Stomach smooth muscle (tissue), 2 donors: ENCODE data around the gene UBFD1.
A peak's percentile ranks its signal among the peaks of the same experiment; 100 is the strongest.
"Not testable (repeated sequence)": the region's sequence is repeated elsewhere in the genome, so short reads cannot be mapped to it uniquely, and the experiment has no call there.

Experiments used
- H3K27ac ChIP-seq: one replicate; pipeline ENCODE4 v1.7.0; 2013; ENCODE audit warnings: mild to moderate bottlenecking, low read length, inconsistent platforms
- H3K27me3 ChIP-seq, 2 donors: one replicate each; pipeline ENCODE4 v1.7.0; 2013; ENCODE audit warnings: low read length in 2 of 2; ENCODE audit not compliant: insufficient read depth in 2 of 2, control insufficient read depth in 1 of 2
- H3K36me3 ChIP-seq, 2 donors: one replicate each; pipeline ENCODE4 v1.7.0; 2013; ENCODE audit warnings: low read length in 2 of 2; ENCODE audit not compliant: control insufficient read depth in 2 of 2, insufficient read depth in 2 of 2
- H3K4me1 ChIP-seq: one replicate; pipeline ENCODE4 v1.7.0; 2013; ENCODE audit warnings: low read length; ENCODE audit not compliant: control insufficient read depth, insufficient read depth
- H3K4me3 ChIP-seq, 2 donors: one replicate each; pipeline ENCODE4 v1.7.0; 2013; ENCODE audit warnings: low read length in 2 of 2
- H3K9ac ChIP-seq, 2 donors: one replicate each; pipeline ENCODE4 v1.7.0; 2013; ENCODE audit warnings: low read length in 2 of 2, mild to moderate bottlenecking in 1 of 2
- H3K9me3 ChIP-seq, 2 donors: one replicate each; pipeline ENCODE4 v1.7.0; 2013; ENCODE audit warnings: low read length in 2 of 2; ENCODE audit not compliant: control insufficient read depth in 2 of 2
- donor health status: healthy.
- donor health status: Pancreatic carcinoma.

The UBFD1 gene

GRCh38 chr16:23583271-23583670 lies 25.7 kb downstream of the UBFD1 start:
- H3K9me3 ChIP-seq, H3K4me1 ChIP-seq, H3K4me3 ChIP-seq, H3K27me3 ChIP-seq, H3K27ac ChIP-seq, H3K9ac ChIP-seq: not testable (repeated sequence)
- H3K36me3 ChIP-seq, result peaks cover 40 to 52% of the 10 kb centered on the region in 2 donors

GRCh38 chr16:23584186-23585076 lies 26.9 kb downstream of the UBFD1 start:
- Histone ChIP-seq H3K27ac (no peak overlapping the region), H3K4me3 (no peak overlapping the region), H3K27me3 (no peaks in the 10 kb centered on the region), H3K4me1 (no peaks in the 10 kb centered on the region), H3K36me3 (peaks cover 33 to 52% of the 10 kb centered on the region in 2 donors), H3K9ac (no peak overlapping the region), H3K9me3 (no peaks in the 10 kb centered on the region)

- H3K4me1 ChIP-seq, result no peaks in the 10 kb centered on the region
- no peak overlapping the region for H3K27ac ChIP-seq
- peaks cover 39 to 64% of the 10 kb centered on the region in 2 donors for H3K36me3 ChIP-seq
- no peaks in the 10 kb centered on the region for H3K27me3 ChIP-seq
- no peak overlapping the region for H3K4me3 ChIP-seq
- no peaks in the 10 kb centered on the region for H3K9me3 ChIP-seq
- H3K9ac ChIP-seq, result no peak overlapping the region
Observed at GRCh38 chr16:23587726-23588125, 30.2 kb downstream of the UBFD1 start.

- no peak overlapping the region for H3K27ac ChIP-seq
- no peaks in the 10 kb centered on the region for H3K27me3 ChIP-seq
- no peak overlapping the region for H3K4me3 ChIP-seq
- H3K36me3 ChIP-seq, result peaks cover 30 to 61% of the 10 kb centered on the region in 2 donors
- H3K9ac ChIP-seq, result no peak overlapping the region
- H3K4me1 ChIP-seq, result peaks cover 9% of the 10 kb centered on the region
- no peaks in the 10 kb centered on the region for H3K9me3 ChIP-seq
Observed at GRCh38 chr16:23590181-23590580, 32.7 kb downstream of the UBFD1 start.

GRCh38 chr16:23594186-23594585 lies 36.7 kb downstream of the UBFD1 start:
- peaks cover 17 to 37% of the 10 kb centered on the region in 2 donors for H3K36me3 ChIP-seq
- no peak overlapping the region for H3K9ac ChIP-seq
- H3K4me3 ChIP-seq, result no peak overlapping the region
- H3K27ac ChIP-seq, result no peak overlapping the region
- H3K4me1 ChIP-seq, result peaks cover 17% of the 10 kb centered on the region
- H3K27me3 ChIP-seq, result no peaks in the 10 kb centered on the region
- H3K9me3 ChIP-seq, result no peaks in the 10 kb centered on the region

GRCh38 chr16:23595246-23595950 lies 37.9 kb downstream of the UBFD1 start:
- Histone ChIP-seq H3K36me3 (peaks cover 11 to 28% of the 10 kb centered on the region in 2 donors), H3K4me3 (peak overlapping the region; percentile 79 to 99), H3K4me1 (peaks cover 17% of the 10 kb centered on the region), H3K27ac (peak overlapping the region; percentile 55), H3K9ac (peak overlapping the region; percentile 85 to 92), H3K9me3 (no peaks in the 10 kb centered on the region), H3K27me3 (no peaks in the 10 kb centered on the region)

GRCh38 chr16:23595951-23596720 lies 38.6 kb downstream of the UBFD1 start, which contains the start of gene NDUFAB1:
NDUFAB1 (minus strand) TSS chr16:23596316; CDS start chr16:23596290, 26 bp downstream.
- H3K27ac ChIP-seq, result peak within 1 kb of the TSS; percentile 55
- no peaks in the 10 kb centered on the region for H3K9me3 ChIP-seq

GRCh38 chr16:23597003-23597756 lies 39.7 kb downstream of the UBFD1 start:
- peaks cover 17% of the 10 kb centered on the region for H3K4me1 ChIP-seq
- peaks cover 0 to 16% of the 10 kb centered on the region in 2 donors for H3K36me3 ChIP-seq
- H3K4me3 ChIP-seq, result no peak overlapping the region
- no peaks in the 10 kb centered on the region for H3K27me3 ChIP-seq
- H3K27ac ChIP-seq, result no peak overlapping the region
- no peak overlapping the region for H3K9ac ChIP-seq
- H3K9me3 ChIP-seq, result no peaks in the 10 kb centered on the region

More at GRCh38 chr16:23595951-23596720, 38.6 kb downstream of the UBFD1 start, which contains the start of gene NDUFAB1:
- Histone ChIP-seq H3K36me3 (peaks cover 6 to 24% of the 10 kb centered on the region in 2 donors), H3K4me3 (peak within 1 kb of the TSS; percentile 79 to 99), H3K27me3 (no peaks in the 10 kb centered on the region), H3K9ac (peak within 1 kb of the TSS; percentile 85 to 92), H3K4me1 (peaks cover 17% of the 10 kb centered on the region)

GRCh38 chr16:23607726-23608125 lies 50.2 kb downstream of the UBFD1 start:
- peaks cover 18 to 22% of the 10 kb centered on the region in 2 donors for H3K36me3 ChIP-seq

GRCh38 chr16:23608194-23608593 lies 50.7 kb downstream of the UBFD1 start:
- H3K36me3 ChIP-seq, result peaks cover 18 to 22% of the 10 kb centered on the region in 2 donors
- H3K9me3 ChIP-seq, result no peaks in the 10 kb centered on the region
- no peaks in the 10 kb centered on the region for H3K4me1 ChIP-seq
- no peak overlapping the region for H3K4me3 ChIP-seq
- H3K9ac ChIP-seq, result no peak overlapping the region
- H3K27me3 ChIP-seq, result no peaks in the 10 kb centered on the region
- no peak overlapping the region for H3K27ac ChIP-seq

More at GRCh38 chr16:23607726-23608125, 50.2 kb downstream of the UBFD1 start:
- Histone ChIP-seq H3K27ac (no peak overlapping the region), H3K9me3 (no peaks in the 10 kb centered on the region), H3K9ac (no peak overlapping the region), H3K27me3 (no peaks in the 10 kb centered on the region), H3K4me1 (no peaks in the 10 kb centered on the region), H3K4me3 (no peak overlapping the region)
